PFSK-1 (cell line): ENCODE data around the gene FAM83C.

ENCODE experiments used
- FOXP2 ChIP-seq: optimal IDR thresholded peaks from 2 replicates; pipeline ENCODE3; 2011; ENCODE audit warnings: borderline replicate concordance, control low read depth, inconsistent platforms; ENCODE audit not compliant: insufficient read depth; ENCODE audit errors: extremely low read length, extremely low read depth
- POLR2AphosphoS5 ChIP-seq: IDR thresholded peaks from 2 replicates; pipeline ENCODE4 v1.6.1; 2012; ENCODE audit warnings: low read depth, mild to moderate bottlenecking, control low read depth, low read length, moderate library complexity
- REST ChIP-seq, 2 experiments: IDR thresholded peaks; 2 replicates each; pipeline versions ENCODE4 v1.6.1 to v1.8.0; 2011 to 2012; ENCODE audit warnings: low read depth in 2 of 2, low read length in 2 of 2, control low read depth in 1 of 2, inconsistent platforms in 1 of 2, mild to moderate bottlenecking in 1 of 2, moderate library complexity in 1 of 2; ENCODE audit not compliant: insufficient read depth in 1 of 2
- SIN3A ChIP-seq: IDR thresholded peaks from 2 replicates; pipeline ENCODE4 v1.6.1; 2012; ENCODE audit warnings: mild to moderate bottlenecking, low read length, moderate library complexity, borderline replicate concordance; ENCODE audit not compliant: insufficient read depth
- TAF1 ChIP-seq: IDR thresholded peaks from 2 replicates; pipeline ENCODE4 v1.6.1; 2012; ENCODE audit warnings: low read length, control low read depth, borderline replicate concordance; ENCODE audit not compliant: insufficient read depth

Gene FAM83C

GRCh38 chr20:35279533-35280174 lies 12.6 kb downstream of the FAM83C start:
- TF ChIP-seq REST (IDR thresholded peaks at IDR 0.05; ENCODE audit: insufficient read depth in 1 of 2, low read depth in 2 of 2, low read length in 2 of 2) (no peak), POLR2AphosphoS5 (no peak), FOXP2 (no peak), SIN3A (no peak), TAF1 (no peak)

GRCh38 chr20:35279040-35279439 lies 13.2 kb downstream of the FAM83C start:
- no peak for TF ChIP-seq TAF1
- TF ChIP-seq FOXP2 = no peak
- no peak for TF ChIP-seq SIN3A
- no peak for TF ChIP-seq POLR2AphosphoS5
- TF ChIP-seq REST (IDR thresholded peaks at IDR 0.05; ENCODE audit: insufficient read depth in 1 of 2, low read depth in 2 of 2, low read length in 2 of 2) = no peak

- peak; percentile 90 for TF ChIP-seq FOXP2
- TF ChIP-seq POLR2AphosphoS5 = peak; percentile 95
- peak; percentile 60; the same call in 1 of the 2 replicates for TF ChIP-seq SIN3A
- TF ChIP-seq TAF1 = peak; percentile 75; the same call in 1 of the 2 replicates
- TF ChIP-seq REST (IDR thresholded peaks at IDR 0.05; ENCODE audit: insufficient read depth in 1 of 2, low read depth in 2 of 2, low read length in 2 of 2) = no peak
Measured at GRCh38 chr20:35277531-35278395, 14.5 kb downstream of the FAM83C start, which contains the start of gene MMP24OS. Gene MMP24OS, minus strand, starts transcription at chr20:35278122. Its CDS starts 193 bp downstream, at chr20:35277929.

GRCh38 chr20:35277127-35277526 lies 15.1 kb downstream of the FAM83C start:
- no peak for TF ChIP-seq SIN3A
- no peak for TF ChIP-seq POLR2AphosphoS5
- no peak for TF ChIP-seq FOXP2
- TF ChIP-seq REST (IDR thresholded peaks at IDR 0.05; ENCODE audit: insufficient read depth in 1 of 2, low read depth in 2 of 2, low read length in 2 of 2) = no peak
- no peak for TF ChIP-seq TAF1
